K562 (cell line): ENCODE measurements around the gene BLVRA. TPM values are rescaled to one million over a fixed set of nuclear protein-coding genes. Genes with fewer than 3 reads are reported as not detected.
A peak's percentile ranks its signal among the peaks of the same experiment; 100 is the strongest.

Experiments
- ESRRB ChIP-seq: fragments of 250-450 bp; sonication (Bioruptor Pico); IDR thresholded peaks from 2 replicates; pipeline ENCODE4 v1.5.0; 2020; ENCODE audit warnings: mild to moderate bottlenecking, moderate library complexity, borderline replicate concordance
- MXI1 ChIP-seq: IDR thresholded peaks from 2 replicates; pipeline ENCODE4 v1.6.1; 2011; ENCODE audit warnings: low read depth, mild to moderate bottlenecking, improper control_type of control experiment, low read length
- polyA plus RNA-seq, 8 experiments: library from polyadenylated mRNA; depleted of rRNA in 4 of 8; stranded (reverse) in 5 of 8; unstranded in 3 of 8; fragments of >200 nt; fragmentation: Nextera tagmentation in 2 of 8; fragmentation: Illumina TruSeq in 1 of 8; extraction: Ambion mirVana in 2 of 8; extraction: Trizol in 1 of 8; gene quantifications; 2 replicates each; pipeline versions ENCODE4 v1.2.1 to v1.2.3, GENCODE V29; 2011 to 2014; ENCODE audit warnings: inconsistent platforms in 1 of 8, missing spikeins in 1 of 8
- total RNA-seq, 7 experiments: library from RNA; depleted of rRNA in 6 of 7; stranded (reverse); fragments of >200 nt in 6 of 7; fragmentation: Illumina TruSeq in 2 of 7; extraction: Trizol in 2 of 7; gene quantifications; 2 replicates each; pipeline versions ENCODE4 v1.2.1 to v1.2.3, GENCODE V29; 2011 to 2021; ENCODE audit warnings: low replicate concordance in 1 of 7
- TF ChIP-seq, protein P1 (sequence below): fragments of 200-800 bp; sonication (Bioruptor generic); IDR thresholded peaks from 2 replicates; pipeline ENCODE4 v1.6.1; 2017; ENCODE audit warnings: missing genetic modification characterization, missing compliant biosample characterization
- TF ChIP-seq, protein P2 (sequence below): fragments of 450-650 bp; IDR thresholded peaks from 2 replicates; pipeline ENCODE4 v1.6.1; 2017; ENCODE audit warnings: antibody characterized with exemption, mild to moderate bottlenecking
- TF ChIP-seq, protein P3 (sequence below): fragments of 450-650 bp; IDR thresholded peaks from 2 replicates; pipeline ENCODE4 v1.6.1; 2016; ENCODE audit warnings: mild to moderate bottlenecking, moderate library complexity

Gene BLVRA
- total and polyA plus RNA-seq, 9 of the 15 experiments (the other 6 are each of a cell fraction or from before 2014, with no cell fraction given): 48.5 to 147 (median 61.5) TPM

DNA sequence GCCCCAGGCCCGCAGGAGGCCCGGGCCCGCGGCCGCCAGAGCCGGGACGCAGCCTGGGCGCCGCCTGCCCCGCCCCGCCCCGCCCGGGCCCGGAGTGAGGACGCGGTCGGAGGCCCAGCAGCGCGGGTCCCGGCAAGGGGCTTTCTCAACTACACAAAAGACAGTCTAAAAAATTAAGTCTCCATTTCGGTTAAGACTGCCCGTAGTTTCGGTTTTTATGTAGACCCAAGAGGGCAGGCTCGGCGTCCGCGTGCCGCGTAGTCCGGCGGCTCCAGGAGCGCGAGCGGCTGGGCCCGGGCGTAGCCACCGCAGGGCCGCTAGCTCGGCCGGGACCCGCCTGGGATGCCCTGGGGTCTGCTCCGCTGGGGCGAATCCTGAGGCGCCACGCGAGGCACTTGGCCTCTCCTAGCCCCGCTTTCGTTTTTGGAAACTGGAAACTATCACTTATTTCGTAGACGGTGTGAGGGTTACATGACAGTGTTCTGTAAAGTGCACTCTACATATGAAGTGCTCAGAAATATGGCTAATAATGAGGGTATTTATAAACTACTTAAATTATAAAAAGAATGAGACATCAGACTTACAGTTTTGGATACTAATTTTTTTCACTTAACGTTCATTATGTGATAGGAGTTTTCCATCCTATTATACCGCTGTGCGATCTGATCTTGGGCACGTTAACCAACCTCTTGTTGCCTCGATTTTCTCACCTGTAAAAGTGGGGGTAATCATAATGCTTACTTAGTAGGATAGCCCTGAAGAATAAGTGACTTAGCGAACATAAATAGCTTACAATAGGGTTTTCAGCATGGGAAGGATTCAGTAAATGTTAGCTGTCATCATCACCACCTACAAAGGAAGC lies 573 bp downstream of the BLVRA start (continued):
- TF ChIP-seq, protein P1, sequence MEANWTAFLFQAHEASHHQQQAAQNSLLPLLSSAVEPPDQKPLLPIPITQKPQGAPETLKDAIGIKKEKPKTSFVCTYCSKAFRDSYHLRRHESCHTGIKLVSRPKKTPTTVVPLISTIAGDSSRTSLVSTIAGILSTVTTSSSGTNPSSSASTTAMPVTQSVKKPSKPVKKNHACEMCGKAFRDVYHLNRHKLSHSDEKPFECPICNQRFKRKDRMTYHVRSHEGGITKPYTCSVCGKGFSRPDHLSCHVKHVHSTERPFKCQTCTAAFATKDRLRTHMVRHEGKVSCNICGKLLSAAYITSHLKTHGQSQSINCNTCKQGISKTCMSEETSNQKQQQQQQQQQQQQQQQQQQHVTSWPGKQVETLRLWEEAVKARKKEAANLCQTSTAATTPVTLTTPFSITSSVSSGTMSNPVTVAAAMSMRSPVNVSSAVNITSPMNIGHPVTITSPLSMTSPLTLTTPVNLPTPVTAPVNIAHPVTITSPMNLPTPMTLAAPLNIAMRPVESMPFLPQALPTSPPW: no peak
- TF ChIP-seq, protein P2, sequence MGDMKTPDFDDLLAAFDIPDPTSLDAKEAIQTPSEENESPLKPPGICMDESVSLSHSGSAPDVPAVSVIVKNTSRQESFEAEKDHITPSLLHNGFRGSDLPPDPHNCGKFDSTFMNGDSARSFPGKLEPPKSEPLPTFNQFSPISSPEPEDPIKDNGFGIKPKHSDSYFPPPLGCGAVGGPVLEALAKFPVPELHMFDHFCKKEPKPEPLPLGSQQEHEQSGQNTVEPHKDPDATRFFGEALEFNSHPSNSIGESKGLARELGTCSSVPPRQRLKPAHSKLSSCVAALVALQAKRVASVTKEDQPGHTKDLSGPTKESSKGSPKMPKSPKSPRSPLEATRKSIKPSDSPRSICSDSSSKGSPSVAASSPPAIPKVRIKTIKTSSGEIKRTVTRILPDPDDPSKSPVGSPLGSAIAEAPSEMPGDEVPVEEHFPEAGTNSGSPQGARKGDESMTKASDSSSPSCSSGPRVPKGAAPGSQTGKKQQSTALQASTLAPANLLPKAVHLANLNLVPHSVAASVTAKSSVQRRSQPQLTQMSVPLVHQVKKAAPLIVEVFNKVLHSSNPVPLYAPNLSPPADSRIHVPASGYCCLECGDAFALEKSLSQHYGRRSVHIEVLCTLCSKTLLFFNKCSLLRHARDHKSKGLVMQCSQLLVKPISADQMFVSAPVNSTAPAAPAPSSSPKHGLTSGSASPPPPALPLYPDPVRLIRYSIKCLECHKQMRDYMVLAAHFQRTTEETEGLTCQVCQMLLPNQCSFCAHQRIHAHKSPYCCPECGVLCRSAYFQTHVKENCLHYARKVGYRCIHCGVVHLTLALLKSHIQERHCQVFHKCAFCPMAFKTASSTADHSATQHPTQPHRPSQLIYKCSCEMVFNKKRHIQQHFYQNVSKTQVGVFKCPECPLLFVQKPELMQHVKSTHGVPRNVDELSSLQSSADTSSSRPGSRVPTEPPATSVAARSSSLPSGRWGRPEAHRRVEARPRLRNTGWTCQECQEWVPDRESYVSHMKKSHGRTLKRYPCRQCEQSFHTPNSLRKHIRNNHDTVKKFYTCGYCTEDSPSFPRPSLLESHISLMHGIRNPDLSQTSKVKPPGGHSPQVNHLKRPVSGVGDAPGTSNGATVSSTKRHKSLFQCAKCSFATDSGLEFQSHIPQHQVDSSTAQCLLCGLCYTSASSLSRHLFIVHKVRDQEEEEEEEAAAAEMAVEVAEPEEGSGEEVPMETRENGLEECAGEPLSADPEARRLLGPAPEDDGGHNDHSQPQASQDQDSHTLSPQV: 0 out of 2 replicates have a peak, but pooled peaks have one; percentile 36
- TF ChIP-seq, protein P3, sequence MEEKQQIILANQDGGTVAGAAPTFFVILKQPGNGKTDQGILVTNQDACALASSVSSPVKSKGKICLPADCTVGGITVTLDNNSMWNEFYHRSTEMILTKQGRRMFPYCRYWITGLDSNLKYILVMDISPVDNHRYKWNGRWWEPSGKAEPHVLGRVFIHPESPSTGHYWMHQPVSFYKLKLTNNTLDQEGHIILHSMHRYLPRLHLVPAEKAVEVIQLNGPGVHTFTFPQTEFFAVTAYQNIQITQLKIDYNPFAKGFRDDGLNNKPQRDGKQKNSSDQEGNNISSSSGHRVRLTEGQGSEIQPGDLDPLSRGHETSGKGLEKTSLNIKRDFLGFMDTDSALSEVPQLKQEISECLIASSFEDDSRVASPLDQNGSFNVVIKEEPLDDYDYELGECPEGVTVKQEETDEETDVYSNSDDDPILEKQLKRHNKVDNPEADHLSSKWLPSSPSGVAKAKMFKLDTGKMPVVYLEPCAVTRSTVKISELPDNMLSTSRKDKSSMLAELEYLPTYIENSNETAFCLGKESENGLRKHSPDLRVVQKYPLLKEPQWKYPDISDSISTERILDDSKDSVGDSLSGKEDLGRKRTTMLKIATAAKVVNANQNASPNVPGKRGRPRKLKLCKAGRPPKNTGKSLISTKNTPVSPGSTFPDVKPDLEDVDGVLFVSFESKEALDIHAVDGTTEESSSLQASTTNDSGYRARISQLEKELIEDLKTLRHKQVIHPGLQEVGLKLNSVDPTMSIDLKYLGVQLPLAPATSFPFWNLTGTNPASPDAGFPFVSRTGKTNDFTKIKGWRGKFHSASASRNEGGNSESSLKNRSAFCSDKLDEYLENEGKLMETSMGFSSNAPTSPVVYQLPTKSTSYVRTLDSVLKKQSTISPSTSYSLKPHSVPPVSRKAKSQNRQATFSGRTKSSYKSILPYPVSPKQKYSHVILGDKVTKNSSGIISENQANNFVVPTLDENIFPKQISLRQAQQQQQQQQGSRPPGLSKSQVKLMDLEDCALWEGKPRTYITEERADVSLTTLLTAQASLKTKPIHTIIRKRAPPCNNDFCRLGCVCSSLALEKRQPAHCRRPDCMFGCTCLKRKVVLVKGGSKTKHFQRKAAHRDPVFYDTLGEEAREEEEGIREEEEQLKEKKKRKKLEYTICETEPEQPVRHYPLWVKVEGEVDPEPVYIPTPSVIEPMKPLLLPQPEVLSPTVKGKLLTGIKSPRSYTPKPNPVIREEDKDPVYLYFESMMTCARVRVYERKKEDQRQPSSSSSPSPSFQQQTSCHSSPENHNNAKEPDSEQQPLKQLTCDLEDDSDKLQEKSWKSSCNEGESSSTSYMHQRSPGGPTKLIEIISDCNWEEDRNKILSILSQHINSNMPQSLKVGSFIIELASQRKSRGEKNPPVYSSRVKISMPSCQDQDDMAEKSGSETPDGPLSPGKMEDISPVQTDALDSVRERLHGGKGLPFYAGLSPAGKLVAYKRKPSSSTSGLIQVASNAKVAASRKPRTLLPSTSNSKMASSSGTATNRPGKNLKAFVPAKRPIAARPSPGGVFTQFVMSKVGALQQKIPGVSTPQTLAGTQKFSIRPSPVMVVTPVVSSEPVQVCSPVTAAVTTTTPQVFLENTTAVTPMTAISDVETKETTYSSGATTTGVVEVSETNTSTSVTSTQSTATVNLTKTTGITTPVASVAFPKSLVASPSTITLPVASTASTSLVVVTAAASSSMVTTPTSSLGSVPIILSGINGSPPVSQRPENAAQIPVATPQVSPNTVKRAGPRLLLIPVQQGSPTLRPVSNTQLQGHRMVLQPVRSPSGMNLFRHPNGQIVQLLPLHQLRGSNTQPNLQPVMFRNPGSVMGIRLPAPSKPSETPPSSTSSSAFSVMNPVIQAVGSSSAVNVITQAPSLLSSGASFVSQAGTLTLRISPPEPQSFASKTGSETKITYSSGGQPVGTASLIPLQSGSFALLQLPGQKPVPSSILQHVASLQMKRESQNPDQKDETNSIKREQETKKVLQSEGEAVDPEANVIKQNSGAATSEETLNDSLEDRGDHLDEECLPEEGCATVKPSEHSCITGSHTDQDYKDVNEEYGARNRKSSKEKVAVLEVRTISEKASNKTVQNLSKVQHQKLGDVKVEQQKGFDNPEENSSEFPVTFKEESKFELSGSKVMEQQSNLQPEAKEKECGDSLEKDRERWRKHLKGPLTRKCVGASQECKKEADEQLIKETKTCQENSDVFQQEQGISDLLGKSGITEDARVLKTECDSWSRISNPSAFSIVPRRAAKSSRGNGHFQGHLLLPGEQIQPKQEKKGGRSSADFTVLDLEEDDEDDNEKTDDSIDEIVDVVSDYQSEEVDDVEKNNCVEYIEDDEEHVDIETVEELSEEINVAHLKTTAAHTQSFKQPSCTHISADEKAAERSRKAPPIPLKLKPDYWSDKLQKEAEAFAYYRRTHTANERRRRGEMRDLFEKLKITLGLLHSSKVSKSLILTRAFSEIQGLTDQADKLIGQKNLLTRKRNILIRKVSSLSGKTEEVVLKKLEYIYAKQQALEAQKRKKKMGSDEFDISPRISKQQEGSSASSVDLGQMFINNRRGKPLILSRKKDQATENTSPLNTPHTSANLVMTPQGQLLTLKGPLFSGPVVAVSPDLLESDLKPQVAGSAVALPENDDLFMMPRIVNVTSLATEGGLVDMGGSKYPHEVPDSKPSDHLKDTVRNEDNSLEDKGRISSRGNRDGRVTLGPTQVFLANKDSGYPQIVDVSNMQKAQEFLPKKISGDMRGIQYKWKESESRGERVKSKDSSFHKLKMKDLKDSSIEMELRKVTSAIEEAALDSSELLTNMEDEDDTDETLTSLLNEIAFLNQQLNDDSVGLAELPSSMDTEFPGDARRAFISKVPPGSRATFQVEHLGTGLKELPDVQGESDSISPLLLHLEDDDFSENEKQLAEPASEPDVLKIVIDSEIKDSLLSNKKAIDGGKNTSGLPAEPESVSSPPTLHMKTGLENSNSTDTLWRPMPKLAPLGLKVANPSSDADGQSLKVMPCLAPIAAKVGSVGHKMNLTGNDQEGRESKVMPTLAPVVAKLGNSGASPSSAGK: no peak; the same call in 1 of the 2 replicates
- TF ChIP-seq ESRRB (CRISPR knock-in tag) (no peak), MXI1 (no peak)
